Body of pancreas (tissue), 4 donors: ENCODE results near the gene GALM. TPM values are rescaled to one million over a fixed set of nuclear protein-coding genes. Genes with fewer than 3 reads are reported as not detected.
A peak's percentile ranks its signal among the peaks of the same experiment; 100 is the strongest.

ENCODE experiments used
- ATAC-seq: fragments of 150-250 bp; one replicate; pipeline ENCODE4 v1.9.1; 2016
- DNase-seq, 4 donors: peaks; one replicate each; pipeline ENCODE4 v3.0.0-alpha.2; 2019
- H3K27ac ChIP-seq, 4 donors: fragments of 200-600 bp; sonication (generic); 1 replicate in 3 of 4; 2 replicates in 1 of 4; pipeline versions ENCODE4 v1.5.1 to v1.6.1; 2016 to 2019; ENCODE audit warnings: mild to moderate bottlenecking in 1 of 4, mixed read lengths in 1 of 4, moderate library complexity in 1 of 4
- H3K27me3 ChIP-seq, 2 donors: fragments of 200-600 bp; sonication (generic); one replicate each; pipeline ENCODE4 v1.6.0; 2016; ENCODE audit warnings: mild to moderate bottlenecking in 1 of 2
- H3K36me3 ChIP-seq, 2 donors: fragments of 200-600 bp; sonication (generic); replicated peaks in 1 of 2; 2 replicates each; pipeline ENCODE4 v1.5.1; 2016; ENCODE audit warnings: low read depth in 2 of 2; ENCODE audit not compliant: insufficient read depth in 1 of 2
- H3K4me1 ChIP-seq: fragments of 200-600 bp; sonication (generic); one replicate; pipeline ENCODE4 v1.6.0; 2016
- H3K4me3 ChIP-seq, 2 donors: fragments of 200-600 bp; sonication (generic); 1 replicate in 1 of 2; 2 replicates in 1 of 2; pipeline ENCODE4 v1.5.1; 2016 to 2019
- H3K9me3 ChIP-seq, 3 donors: fragments of 200-600 bp; sonication (generic); 1 replicate in 2 of 3; 2 replicates in 1 of 3; pipeline ENCODE4 v1.5.1; 2016
- POLR2A ChIP-seq, 3 donors: fragments of 450-650 bp; IDR thresholded peaks; one replicate each; pipeline ENCODE4 v1.6.1; 2016; ENCODE audit warnings: antibody characterized with exemption in 3 of 3, mild to moderate bottlenecking in 2 of 3
- WGBS, 2 donors: methylation state at CpG; one replicate each; pipeline ENCODE4 v1.1.5; 2017; 5-methylcytosine and 5-hydroxymethylcytosine counted together
- intact Hi-C: fragments of 100-400 bp; cut with DNase I; formaldehyde crosslinking; loops from one replicate; pipeline ENCODE4 v1.15.1; 2023
- total RNA-seq, 2 donors: library from RNA; depleted of rRNA; stranded (reverse); fragments of >200 nt; gene quantifications; one replicate each; pipeline ENCODE4 v1.1.0, GENCODE V29; 2016
- TF ChIP-seq, protein P1 (sequence below), 7 experiments: fragments of 450-650 bp in 4 of 7; fragments of 200-600 bp in 3 of 7; sonication (generic) in 3 of 7; IDR thresholded peaks; one replicate each; pipeline ENCODE4 v1.5.1; 2016 to 2019; ENCODE audit warnings: antibody characterized with exemption in 7 of 7

The GALM gene
- total RNA-seq, 2 donors from 2014 or later, result 7.5 to 20.4 TPM

DNA sequence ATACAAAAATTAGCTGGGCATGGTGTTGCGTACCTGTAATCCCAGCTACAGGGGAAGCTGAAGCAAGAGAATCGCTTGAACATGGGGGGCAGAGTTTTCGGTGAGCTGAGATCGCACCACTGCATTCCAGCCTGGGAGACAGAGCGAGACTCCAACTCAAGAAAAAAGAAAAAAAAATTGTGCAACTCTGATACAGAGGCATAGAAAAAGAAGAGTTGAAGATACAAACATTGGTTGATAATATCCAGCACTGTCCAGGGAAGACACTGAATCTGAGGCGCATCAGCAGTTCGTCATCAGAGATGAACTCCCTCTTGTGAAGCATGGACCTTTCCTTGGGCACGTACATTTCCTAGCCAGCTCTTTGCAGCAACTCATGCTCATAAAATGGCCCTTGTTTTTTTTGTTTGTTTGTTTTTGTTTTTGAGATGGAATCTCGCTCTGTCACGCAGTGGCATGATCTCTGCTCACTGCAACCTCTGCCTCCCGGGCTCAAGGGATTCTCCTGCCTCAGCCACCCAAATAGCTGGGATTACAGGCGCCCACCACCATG is 16.7 kb upstream of the GALM start:
- WGBS, 2 donors, result 91 to 92% methylated on average over 12 of the region's 12 CpGs
- H3K27me3 ChIP-seq, result no peaks in the 10 kb centered on the region
- no peaks in the 10 kb centered on the region for H3K9me3 ChIP-seq
- H3K36me3 ChIP-seq, result no peaks in the 10 kb centered on the region
- peaks cover 10% of the 10 kb centered on the region for H3K4me1 ChIP-seq
- intact Hi-C loops, result no loop called here
- ATAC-seq, result no peak
- DNase-seq, result no peak
- no peak overlapping the region for H3K27ac ChIP-seq
- no peak overlapping the region for H3K4me3 ChIP-seq
- no peak for TF ChIP-seq POLR2A (IDR thresholded peaks at IDR 0.05)
- TF ChIP-seq, protein P1, sequence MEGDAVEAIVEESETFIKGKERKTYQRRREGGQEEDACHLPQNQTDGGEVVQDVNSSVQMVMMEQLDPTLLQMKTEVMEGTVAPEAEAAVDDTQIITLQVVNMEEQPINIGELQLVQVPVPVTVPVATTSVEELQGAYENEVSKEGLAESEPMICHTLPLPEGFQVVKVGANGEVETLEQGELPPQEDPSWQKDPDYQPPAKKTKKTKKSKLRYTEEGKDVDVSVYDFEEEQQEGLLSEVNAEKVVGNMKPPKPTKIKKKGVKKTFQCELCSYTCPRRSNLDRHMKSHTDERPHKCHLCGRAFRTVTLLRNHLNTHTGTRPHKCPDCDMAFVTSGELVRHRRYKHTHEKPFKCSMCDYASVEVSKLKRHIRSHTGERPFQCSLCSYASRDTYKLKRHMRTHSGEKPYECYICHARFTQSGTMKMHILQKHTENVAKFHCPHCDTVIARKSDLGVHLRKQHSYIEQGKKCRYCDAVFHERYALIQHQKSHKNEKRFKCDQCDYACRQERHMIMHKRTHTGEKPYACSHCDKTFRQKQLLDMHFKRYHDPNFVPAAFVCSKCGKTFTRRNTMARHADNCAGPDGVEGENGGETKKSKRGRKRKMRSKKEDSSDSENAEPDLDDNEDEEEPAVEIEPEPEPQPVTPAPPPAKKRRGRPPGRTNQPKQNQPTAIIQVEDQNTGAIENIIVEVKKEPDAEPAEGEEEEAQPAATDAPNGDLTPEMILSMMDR (IDR thresholded peaks at IDR 0.05), result no peak

DNA sequence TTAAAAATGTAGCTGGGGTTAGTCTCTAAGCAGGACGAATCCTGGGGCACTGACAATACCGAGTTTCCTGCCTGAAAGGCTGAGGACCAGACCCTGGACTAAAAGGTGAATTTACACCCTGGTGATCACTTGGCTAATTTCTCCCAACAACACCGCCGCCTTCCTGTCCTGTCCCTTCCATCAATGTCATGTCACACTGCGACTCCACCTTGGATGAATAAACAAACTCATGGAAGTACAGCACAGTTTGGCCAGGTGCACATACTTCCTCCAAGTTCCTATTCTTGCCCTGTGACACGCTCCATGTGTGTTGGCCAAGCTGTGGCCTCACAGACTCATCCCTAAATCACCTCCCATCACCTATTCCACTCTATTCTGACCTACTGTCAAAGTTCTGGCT is 15.9 kb upstream of the GALM start:
- Histone ChIP-seq H3K36me3 (no peaks in the 10 kb centered on the region), H3K4me3 (no peak overlapping the region), H3K27me3 (no peaks in the 10 kb centered on the region), H3K4me1 (peaks cover 10% of the 10 kb centered on the region), H3K9me3 (no peaks in the 10 kb centered on the region), H3K27ac (no peak overlapping the region)
- ATAC-seq, result no peak
- WGBS, 2 donors, result 89 to 91% methylated on average over 6 of the region's 6 CpGs
- no peak for DNase-seq
- TF ChIP-seq, protein P1 (IDR thresholded peaks at IDR 0.05), result no peak
- TF ChIP-seq POLR2A (IDR thresholded peaks at IDR 0.05), result no peak
- intact Hi-C loops, result loop anchor here (10.0 kb wide), 1 partner anchor 45 kb away; the partner anchor contains the start of gene HNRNPLL

DNA sequence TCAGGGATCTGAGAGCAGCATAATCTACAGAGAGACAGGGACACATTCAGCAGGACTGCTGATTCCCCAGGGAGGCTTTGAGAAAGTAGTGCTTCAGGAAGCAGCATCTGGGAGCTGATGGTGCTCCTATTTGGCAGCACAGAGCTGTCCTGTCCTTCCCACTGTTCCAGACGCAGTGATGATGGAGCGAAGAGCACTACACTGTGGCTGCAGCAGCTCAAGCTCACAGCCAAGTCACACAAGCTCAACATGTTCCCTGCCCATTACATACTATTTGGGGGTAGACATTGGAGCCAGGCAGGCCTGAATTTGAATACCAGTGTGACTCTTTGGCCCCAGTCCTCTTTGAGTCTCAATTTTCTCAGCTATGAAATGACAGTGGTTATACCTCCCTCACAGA is 15.2 kb upstream of the GALM start:
- Histone ChIP-seq H3K27ac (no peak overlapping the region), H3K9me3 (no peaks in the 10 kb centered on the region), H3K36me3 (no peaks in the 10 kb centered on the region), H3K4me1 (peaks cover 10% of the 10 kb centered on the region), H3K27me3 (no peaks in the 10 kb centered on the region), H3K4me3 (no peak overlapping the region)
- ATAC-seq, result no peak
- intact Hi-C loops, result loop anchor here (10.0 kb wide), 1 partner anchor 46 kb away; the partner anchor contains the start of gene HNRNPLL
- no peak for DNase-seq
- no peak for TF ChIP-seq POLR2A (IDR thresholded peaks at IDR 0.05)
- TF ChIP-seq, protein P1 (IDR thresholded peaks at IDR 0.05), result no peak
- WGBS, 2 donors, result 100% methylated on average over 2 of the region's 2 CpGs

DNA sequence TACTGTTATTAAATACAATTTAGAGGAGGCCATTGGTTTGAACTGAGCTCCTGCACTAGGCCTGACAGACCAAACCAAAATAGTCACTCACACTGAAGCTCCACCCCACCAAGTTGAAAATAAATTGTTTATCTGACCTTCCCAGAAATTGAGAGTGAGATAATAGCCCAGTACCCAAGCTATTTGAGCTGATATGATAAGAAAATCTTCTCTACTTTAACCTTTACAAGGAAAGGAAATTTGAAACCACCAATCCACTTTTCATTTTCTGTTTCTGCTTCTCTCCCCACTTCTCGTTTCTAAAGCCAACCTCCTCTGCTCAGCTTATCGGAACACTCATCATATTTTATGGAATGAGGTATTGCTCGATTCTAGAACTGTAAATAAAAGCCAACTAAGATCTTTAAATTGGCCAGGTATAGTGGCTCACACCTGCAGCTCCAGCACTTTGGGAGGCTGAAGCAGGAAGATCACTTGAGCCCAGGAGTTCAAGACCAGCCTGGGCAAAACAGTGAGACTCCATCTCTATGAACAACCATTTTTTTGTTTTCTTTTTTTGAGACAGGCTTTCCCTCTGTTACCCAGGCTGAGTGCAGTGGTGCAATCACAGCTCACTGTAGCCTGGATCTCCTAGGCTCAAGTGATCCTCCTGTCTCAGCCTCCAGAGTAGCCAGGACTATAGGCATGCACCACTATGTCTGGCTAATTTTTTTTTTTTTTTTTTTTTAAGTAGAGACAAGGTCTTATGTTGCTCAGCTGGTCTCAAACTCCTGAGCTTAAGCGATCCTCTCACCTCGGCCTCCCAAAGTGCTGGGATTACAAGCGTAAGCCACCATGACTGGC is 13.3 kb upstream of the GALM start:
- peak overlapping the region in 1 of 4 donors; percentile 2 for H3K27ac ChIP-seq

More for the DNA sequence above, 13.3 kb upstream of the GALM start:
- Histone ChIP-seq H3K27me3 (no peaks in the 10 kb centered on the region), H3K36me3 (no peaks in the 10 kb centered on the region), H3K9me3 (no peaks in the 10 kb centered on the region), H3K4me3 (no peak overlapping the region), H3K4me1 (peaks cover 10% of the 10 kb centered on the region)
- DNase-seq (no peak), ATAC-seq (no peak)
- intact Hi-C loops, result loop anchor here (10.0 kb wide), 1 partner anchor 48 kb away; the partner anchor contains the start of gene HNRNPLL
- TF ChIP-seq, protein P1 (IDR thresholded peaks at IDR 0.05), result no peak
- no peak for TF ChIP-seq POLR2A (IDR thresholded peaks at IDR 0.05)
- WGBS, 2 donors, result 57 to 65% methylated on average over 6 of the region's 6 CpGs
